CD8-positive, alpha-beta memory T cell (primary cell): ENCODE data around the gene MACF1. TPM values are rescaled to one million over a fixed set of nuclear protein-coding genes. Genes with fewer than 3 reads are reported as not detected.
"Not testable (repeated sequence)": the region's sequence is repeated elsewhere in the genome, so short reads cannot be mapped to it uniquely, and the experiment has no call there.

Experiments
- CTCF ChIA-PET: fragments of 350-600 bp; sonication (Branson Sonifier 250); formaldehyde crosslinking; loops from one replicate; lab custom pipeline; 2021; ENCODE audit warnings: antibody characterized with exemption; lab: Charles Lee
- POLR2A ChIA-PET: fragments of 350-600 bp; sonication (Branson Sonifier 250); formaldehyde crosslinking; loops from one replicate; lab custom pipeline; 2021; ENCODE audit warnings: antibody characterized with exemption; lab: Charles Lee
- DNase-seq, 5 donors: peaks; one replicate each; pipeline versions ENCODE4 v3.0.0 to v3.0.0-alpha.2; 2020 to 2022; ENCODE audit warnings: mixed read lengths in 1 of 5
- H3K27ac ChIP-seq: one replicate; pipeline ENCODE4 v1.7.0; 2013; ENCODE audit warnings: low read depth, mild to moderate bottlenecking, low read length, moderate library complexity
- H3K27me3 ChIP-seq: 2 replicates; pipeline ENCODE4 v1.7.0; 2013; ENCODE audit warnings: low read length, mild to moderate bottlenecking; ENCODE audit not compliant: insufficient read depth, poor library complexity, severe bottlenecking
- H3K36me3 ChIP-seq: 2 replicates; pipeline ENCODE4 v1.7.0; 2013; ENCODE audit warnings: mild to moderate bottlenecking, low read length, moderate library complexity; ENCODE audit not compliant: insufficient read depth
- H3K4me1 ChIP-seq: 2 replicates; pipeline ENCODE4 v1.7.0; 2013; ENCODE audit warnings: mild to moderate bottlenecking, low read length, moderate library complexity; ENCODE audit not compliant: insufficient read depth
- H3K4me3 ChIP-seq: 2 replicates; pipeline ENCODE4 v1.7.0; 2013; ENCODE audit warnings: mild to moderate bottlenecking, low read length
- H3K9me3 ChIP-seq: 2 replicates; pipeline ENCODE4 v1.7.0; 2013; ENCODE audit warnings: mild to moderate bottlenecking, low read length
- H3K27ac Mint-ChIP-seq, 8 donors: one replicate each; pipeline ENCODE4 v1.8.0; 2020 to 2021; ENCODE audit warnings: mixed read lengths in 8 of 8, mild to moderate bottlenecking in 6 of 8, inconsistent platforms in 3 of 8, moderate library complexity in 3 of 8
- H3K27me3 Mint-ChIP-seq, 2 donors: one replicate each; pipeline ENCODE4 v1.8.0; 2020 to 2021; ENCODE audit warnings: mixed read lengths in 2 of 2, mild to moderate bottlenecking in 1 of 2, moderate library complexity in 1 of 2
- H3K36me3 Mint-ChIP-seq, 3 donors: one replicate each; pipeline ENCODE4 v1.8.0; 2020 to 2021; ENCODE audit warnings: mixed read lengths in 3 of 3, inconsistent platforms in 1 of 3, mild to moderate bottlenecking in 1 of 3
- H3K4me1 Mint-ChIP-seq, 3 donors: one replicate each; pipeline ENCODE4 v1.8.0; 2020 to 2021; ENCODE audit warnings: mixed read lengths in 3 of 3, inconsistent platforms in 1 of 3, mild to moderate bottlenecking in 1 of 3
- H3K4me3 Mint-ChIP-seq, 7 donors: one replicate each; pipeline ENCODE4 v1.8.0; 2020 to 2021; ENCODE audit warnings: mixed read lengths in 7 of 7, mild to moderate bottlenecking in 6 of 7, moderate library complexity in 4 of 7, inconsistent platforms in 2 of 7
- H3K9me3 Mint-ChIP-seq, 5 donors: one replicate each; pipeline ENCODE4 v1.8.0; 2020 to 2022; ENCODE audit warnings: mixed read lengths in 5 of 5, mild to moderate bottlenecking in 3 of 5, moderate library complexity in 2 of 5, inconsistent platforms in 1 of 5
- polyA plus RNA-seq: library from polyadenylated mRNA; unstranded; fragments of 300-500 nt; fragmentation: Illumina TruSeq; gene quantifications from one replicate; pipeline ENCODE4 v1.2.3, GENCODE V29; 2021
- total RNA-seq, 2 experiments: library from RNA; stranded (reverse); gene quantifications; one replicate each; pipeline ENCODE4 v1.2.3, GENCODE V29; 2021

The MACF1 gene
- total and polyA plus RNA-seq, 3 experiments from 2014 or later: 87.6 to 154 (median 151) TPM

GRCh38 chr1:39467108-39467720 is 262.7 kb downstream of the MACF1 start:
- peaks cover 46% of the 10 kb centered on the region for H3K36me3 ChIP-seq
- H3K27me3 ChIP-seq, DNase-seq, H3K27ac ChIP-seq, H3K9me3 ChIP-seq, H3K4me3 ChIP-seq, H3K4me3 Mint-ChIP-seq, H3K4me1 Mint-ChIP-seq, H3K27me3 Mint-ChIP-seq, H3K9me3 Mint-ChIP-seq, H3K4me1 ChIP-seq, POLR2A ChIA-PET: not testable (repeated sequence)
- H3K36me3 Mint-ChIP-seq: peaks cover 0 to 94% (median 25%) of the 10 kb centered on the region in 3 donors
- H3K27ac Mint-ChIP-seq: peak overlapping the region in 2 of 8 donors; percentile 60 to 61
- CTCF ChIA-PET: interaction anchor here (1.4 kb wide), 1 partner anchor 58 kb away, joined by 3 read pairs; no protein-coding TSS in a partner anchor

DNA sequence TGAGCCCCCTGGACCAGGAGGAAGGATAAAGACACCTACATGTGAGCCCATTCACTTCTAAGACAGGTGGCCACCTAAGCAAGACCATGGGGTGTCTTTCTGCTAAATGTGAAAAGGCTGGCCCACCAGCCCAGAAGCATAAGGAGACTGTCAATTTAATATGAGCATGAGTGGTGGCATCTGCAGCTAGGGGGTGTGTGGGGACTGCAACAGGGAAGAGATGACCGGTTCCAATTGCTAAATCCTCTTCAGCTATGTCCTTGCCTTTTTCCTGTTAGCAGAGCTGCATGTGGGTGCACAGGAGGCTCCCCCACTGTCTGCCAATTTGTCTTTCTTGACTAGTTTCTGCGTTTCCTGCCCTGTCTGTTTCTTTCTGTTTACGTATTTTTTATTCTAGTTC is 264.7 kb downstream of the MACF1 start:
- Mint-ChIP-seq H3K27ac (peak overlapping the region in 3 of 8 donors; percentile 15 to 39 (median 25)), H3K4me3 (no peak overlapping the region), H3K4me1 (peaks cover 0 to 1% (median 0%) of the 10 kb centered on the region in 3 donors), H3K36me3 (peaks cover 0 to 92% (median 27%) of the 10 kb centered on the region in 3 donors), H3K27me3 (no peaks in the 10 kb centered on the region), H3K9me3 (no peaks in the 10 kb centered on the region)
- CTCF ChIA-PET: no interaction called here
- no peak overlapping the region for H3K27ac ChIP-seq
- DNase-seq: no peak
- H3K9me3 ChIP-seq: no peaks in the 10 kb centered on the region
- H3K27me3 ChIP-seq: no peaks in the 10 kb centered on the region
- H3K4me1 ChIP-seq: no peaks in the 10 kb centered on the region
- POLR2A ChIA-PET: no interaction called here
- H3K36me3 ChIP-seq: peaks cover 38% of the 10 kb centered on the region
- no peak overlapping the region for H3K4me3 ChIP-seq

GRCh38 chr1:39470040-39470439 is 265.5 kb downstream of the MACF1 start:
- Histone ChIP-seq H3K4me1 (no peaks in the 10 kb centered on the region), H3K36me3 (peaks cover 38% of the 10 kb centered on the region), H3K4me3 (no peak overlapping the region), H3K27me3 (no peaks in the 10 kb centered on the region), H3K9me3 (no peaks in the 10 kb centered on the region), H3K27ac (no peak overlapping the region)
- CTCF ChIA-PET: no interaction called here
- H3K4me3 Mint-ChIP-seq: no peak overlapping the region
- H3K36me3 Mint-ChIP-seq: peaks cover 0 to 89% (median 28%) of the 10 kb centered on the region in 3 donors
- no peaks in the 10 kb centered on the region for H3K27me3 Mint-ChIP-seq
- POLR2A ChIA-PET: no interaction called here
- DNase-seq: no peak
- H3K4me1 Mint-ChIP-seq: no peaks in the 10 kb centered on the region
- peak overlapping the region in 2 of 8 donors; percentile 39 to 74 for H3K27ac Mint-ChIP-seq
- no peaks in the 10 kb centered on the region for H3K9me3 Mint-ChIP-seq

DNA sequence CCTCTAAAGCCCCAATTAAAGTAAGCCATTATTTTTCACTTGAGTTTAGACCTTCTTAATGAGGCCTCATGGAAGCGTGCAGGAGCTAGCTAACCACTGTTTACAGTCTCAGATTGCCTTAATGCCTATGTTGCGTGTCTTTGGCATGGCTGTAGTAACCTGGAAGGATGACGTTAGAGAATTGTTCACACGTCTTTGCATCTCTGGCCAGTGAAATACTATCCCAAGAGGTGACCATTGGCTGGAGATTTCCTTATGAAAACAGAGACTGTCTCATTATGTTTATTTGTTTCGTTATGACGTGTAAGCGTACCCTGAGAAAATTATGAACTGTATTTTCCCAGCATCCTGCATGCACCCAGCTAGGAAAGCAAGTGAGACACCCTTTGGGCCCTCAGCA is 268.3 kb downstream of the MACF1 start:
- Mint-ChIP-seq H3K36me3 (peaks cover 0 to 86% (median 30%) of the 10 kb centered on the region in 3 donors), H3K27me3 (no peaks in the 10 kb centered on the region), H3K27ac (no peak overlapping the region), H3K4me1 (no peaks in the 10 kb centered on the region), H3K9me3 (no peaks in the 10 kb centered on the region), H3K4me3 (no peak overlapping the region)
- Histone ChIP-seq H3K27me3 (no peaks in the 10 kb centered on the region), H3K36me3 (peaks cover 29% of the 10 kb centered on the region), H3K9me3 (no peaks in the 10 kb centered on the region), H3K27ac (no peak overlapping the region), H3K4me3 (no peak overlapping the region), H3K4me1 (no peaks in the 10 kb centered on the region)
- CTCF ChIA-PET: no interaction called here
- no peak for DNase-seq
- POLR2A ChIA-PET: no interaction called here

GRCh38 chr1:39473324-39473723 is 268.8 kb downstream of the MACF1 start:
- H3K27ac Mint-ChIP-seq: peak overlapping the region in 2 of 8 donors; percentile 2 to 28
- H3K9me3 Mint-ChIP-seq: no peaks in the 10 kb centered on the region
- Histone ChIP-seq H3K27ac (no peak overlapping the region), H3K36me3 (peaks cover 28% of the 10 kb centered on the region), H3K4me3 (no peak overlapping the region), H3K4me1 (no peaks in the 10 kb centered on the region), H3K27me3 (no peaks in the 10 kb centered on the region), H3K9me3 (no peaks in the 10 kb centered on the region)
- no peaks in the 10 kb centered on the region for H3K27me3 Mint-ChIP-seq
- no peak overlapping the region for H3K4me3 Mint-ChIP-seq
- ChIA-PET POLR2A (no interaction called here), CTCF (no interaction called here)
- H3K36me3 Mint-ChIP-seq: peaks cover 0 to 84% (median 32%) of the 10 kb centered on the region in 3 donors
- no peaks in the 10 kb centered on the region for H3K4me1 Mint-ChIP-seq
- DNase-seq: no peak

GRCh38 chr1:39474810-39475209 is 270.3 kb downstream of the MACF1 start:
- no peaks in the 10 kb centered on the region for H3K4me1 Mint-ChIP-seq
- H3K27ac Mint-ChIP-seq: peak overlapping the region in 3 of 8 donors; percentile 46 to 68 (median 64)
- no peaks in the 10 kb centered on the region for H3K27me3 Mint-ChIP-seq
- DNase-seq: no peak
- Histone ChIP-seq H3K9me3 (no peaks in the 10 kb centered on the region), H3K4me1 (no peaks in the 10 kb centered on the region), H3K27ac (no peak overlapping the region), H3K4me3 (no peak overlapping the region), H3K36me3 (peaks cover 28% of the 10 kb centered on the region), H3K27me3 (no peaks in the 10 kb centered on the region)
- peaks cover 0 to 83% (median 30%) of the 10 kb centered on the region in 3 donors for H3K36me3 Mint-ChIP-seq
- CTCF ChIA-PET: no interaction called here
- POLR2A ChIA-PET: no interaction called here
- no peak overlapping the region for H3K4me3 Mint-ChIP-seq
- H3K9me3 Mint-ChIP-seq: no peaks in the 10 kb centered on the region

- Mint-ChIP-seq H3K36me3 (peaks cover 0 to 84% (median 29%) of the 10 kb centered on the region in 3 donors), H3K27ac (peak overlapping the region in 3 of 8 donors; percentile 64 to 73 (median 73))
- H3K4me3 Mint-ChIP-seq, H3K9me3 ChIP-seq, H3K27me3 ChIP-seq, DNase-seq, H3K27ac ChIP-seq, POLR2A ChIA-PET, H3K9me3 Mint-ChIP-seq, H3K4me3 ChIP-seq, H3K4me1 ChIP-seq, H3K27me3 Mint-ChIP-seq, H3K4me1 Mint-ChIP-seq, CTCF ChIA-PET: not testable (repeated sequence)
- H3K36me3 ChIP-seq: peaks cover 33% of the 10 kb centered on the region
Observed at GRCh38 chr1:39475551-39475950, 271.1 kb downstream of the MACF1 start.

DNA sequence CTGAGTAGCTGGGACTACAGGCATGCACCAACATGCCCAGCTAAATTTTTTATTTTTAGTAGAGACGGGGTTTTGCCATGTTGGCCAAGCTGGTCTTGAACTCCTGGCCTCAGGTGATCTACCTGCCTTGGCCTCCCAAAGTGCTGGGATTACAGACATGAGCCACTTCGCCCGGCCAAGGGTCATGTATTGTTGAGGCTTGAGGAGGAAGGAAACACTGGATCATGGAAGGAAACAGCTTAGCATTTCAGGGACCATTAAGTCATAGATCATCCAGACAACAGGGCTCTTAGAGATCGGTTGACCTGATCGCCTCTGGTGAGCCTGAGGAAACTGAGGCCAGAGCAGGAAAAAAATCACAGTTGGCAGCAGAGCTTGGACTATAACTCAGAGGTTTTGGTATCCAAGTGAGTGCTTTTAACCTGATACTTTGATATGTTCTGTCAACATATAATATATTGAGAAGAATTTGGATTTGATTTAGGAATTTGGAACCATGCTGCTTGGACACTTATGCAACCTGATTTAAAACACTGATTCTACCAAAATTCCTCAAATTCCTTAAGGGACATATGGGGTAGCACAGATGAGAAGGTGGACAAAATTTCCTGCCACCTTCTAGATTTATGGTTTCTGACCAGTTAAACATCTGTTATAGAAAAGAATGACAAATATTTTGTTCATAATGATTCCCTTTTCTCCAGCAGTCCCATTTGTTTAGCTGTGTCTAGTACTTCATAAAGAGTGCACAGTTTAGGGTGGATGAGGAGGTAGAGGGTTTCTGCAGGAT is 273.8 kb downstream of the MACF1 start:
- Mint-ChIP-seq H3K4me3 (no peak overlapping the region), H3K36me3 (peaks cover 0 to 82% (median 24%) of the 10 kb centered on the region in 3 donors), H3K4me1 (peaks cover 0 to 1% (median 0%) of the 10 kb centered on the region in 3 donors), H3K27ac (peak overlapping the region in 2 of 8 donors; percentile 43 to 67), H3K27me3 (peaks cover 0 to 1% of the 10 kb centered on the region in 2 donors), H3K9me3 (no peaks in the 10 kb centered on the region)
- Histone ChIP-seq H3K4me3 (no peak overlapping the region), H3K27ac (no peak overlapping the region), H3K9me3 (no peaks in the 10 kb centered on the region), H3K4me1 (no peaks in the 10 kb centered on the region), H3K27me3 (no peaks in the 10 kb centered on the region), H3K36me3 (peaks cover 39% of the 10 kb centered on the region)
- CTCF ChIA-PET: interaction anchor here (1.4 kb wide), 1 partner anchor 61 kb away, joined by 3 read pairs; no protein-coding TSS in a partner anchor
- DNase-seq: no peak
- POLR2A ChIA-PET: no interaction called here
